Measurements from ENCODE around the gene NDUFA13. TPM values are rescaled to one million over a fixed set of nuclear protein-coding genes. Genes with fewer than 3 reads are reported as not detected.
A peak's percentile ranks its signal among the peaks of the same experiment; 100 is the strongest.

NDUFA13 gene
- total RNA-seq, 1 donor: 203 TPM

DNA sequence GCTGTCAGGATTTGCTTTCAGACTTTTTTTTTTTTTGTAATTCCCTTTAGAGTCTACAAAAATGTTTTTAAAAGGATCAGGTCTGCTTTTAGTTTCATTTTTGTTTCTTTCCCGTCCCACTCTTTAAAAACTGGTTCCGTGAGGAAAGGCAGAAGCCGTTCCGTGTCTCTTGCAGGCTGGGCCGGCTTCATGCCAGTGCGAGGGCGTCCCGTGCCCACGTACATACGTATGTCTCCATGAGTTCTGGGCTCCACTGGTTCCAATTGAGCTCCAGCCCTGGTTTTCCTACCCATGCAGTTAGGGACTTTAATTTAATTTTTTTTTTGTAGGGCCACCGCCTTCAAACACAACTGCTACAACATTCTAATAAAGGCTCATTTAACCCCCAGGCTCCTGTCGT lies 9.4 kb upstream of the NDUFA13 start:
- no peak for DNase-seq (ENCODE audit: low read depth in 2 of 3, low spot score in 2 of 3)

DNA sequence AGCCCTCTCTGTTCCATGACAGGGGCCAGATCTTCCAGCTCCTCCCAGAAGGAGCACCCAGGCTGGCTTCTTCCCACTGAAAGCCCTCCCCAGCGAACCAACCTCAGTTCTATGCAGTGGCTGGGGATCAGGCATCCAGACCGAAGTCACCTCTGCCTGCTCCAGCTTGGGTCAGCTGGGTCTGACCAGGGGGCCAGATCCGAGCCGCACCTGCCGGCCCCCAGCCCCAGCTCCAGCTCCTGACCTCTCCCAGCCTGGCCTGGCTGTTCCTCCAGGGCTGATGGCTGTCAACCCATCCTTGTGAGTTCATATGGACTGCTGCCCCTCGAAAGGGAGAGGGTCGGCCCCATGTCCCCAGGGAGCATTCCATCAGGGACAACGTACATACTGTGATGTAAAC lies 8.7 kb upstream of the NDUFA13 start:
- no peak for DNase-seq (ENCODE audit: low read depth in 2 of 3, low spot score in 2 of 3)

DNA sequence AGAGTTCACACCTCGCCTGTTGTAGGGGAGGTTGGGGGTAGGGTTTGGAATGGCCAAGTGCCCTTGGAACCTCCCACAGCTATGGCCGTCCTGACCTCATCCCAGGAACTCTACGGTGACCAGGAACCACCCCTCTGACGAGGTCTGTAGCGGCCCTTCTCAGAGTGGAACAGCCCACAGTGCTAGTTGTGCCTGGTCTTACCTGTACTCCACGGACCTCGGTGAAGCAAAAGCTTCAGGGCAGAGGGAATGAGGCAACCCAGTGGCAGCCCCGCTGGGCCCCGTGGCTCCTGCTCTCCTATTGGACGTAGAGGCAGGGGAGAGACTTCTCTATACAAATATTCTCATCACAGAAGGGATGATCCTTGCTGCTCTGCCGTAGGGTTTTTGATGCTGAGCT lies 7.8 kb upstream of the NDUFA13 start:
- no peak for DNase-seq (ENCODE audit: low read depth in 2 of 3, low spot score in 2 of 3)

DNA sequence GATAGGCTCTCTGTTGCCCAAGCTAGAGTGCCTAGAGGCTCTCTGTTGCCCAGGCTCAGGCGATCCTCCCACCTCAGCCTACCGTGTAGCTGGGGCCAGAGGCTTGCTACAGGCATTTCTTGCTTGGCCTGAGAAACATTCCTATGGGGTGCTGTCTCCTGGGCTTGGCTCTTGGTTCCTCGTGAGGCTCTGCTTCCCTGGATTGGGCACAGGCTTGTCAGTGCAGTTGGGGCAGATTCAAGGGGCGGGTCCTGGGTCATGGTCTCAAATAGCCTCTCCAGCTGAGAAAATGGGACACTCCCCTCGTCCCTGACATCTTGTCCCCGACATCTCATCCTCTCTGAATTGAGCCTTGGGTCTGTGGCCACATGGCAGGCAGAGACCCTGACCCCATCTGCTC lies 5.6 kb upstream of the NDUFA13 start:
- no peak for DNase-seq (ENCODE audit: low read depth in 2 of 3, low spot score in 2 of 3)

DNA sequence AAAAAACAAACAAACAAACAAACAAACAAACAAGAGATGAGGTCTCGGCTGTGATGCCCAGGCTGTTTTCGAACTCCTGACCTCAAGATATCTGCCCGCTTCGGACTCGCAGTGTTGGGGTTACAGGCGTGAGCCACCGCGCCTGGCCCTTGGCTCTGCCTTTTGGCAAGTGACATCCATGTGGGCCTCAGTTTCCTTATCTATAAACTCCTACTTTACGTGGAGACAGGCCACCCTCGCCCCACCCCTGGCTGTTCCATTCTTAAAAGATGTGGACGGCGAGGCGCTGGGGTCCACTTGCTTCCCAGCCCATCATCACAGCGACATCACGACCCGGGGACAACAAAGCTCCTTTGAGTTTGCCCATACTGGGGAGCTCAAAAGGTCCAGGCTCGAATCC lies 2.3 kb upstream of the NDUFA13 start:
- DNase-seq (ENCODE audit: low read depth in 2 of 3, low spot score in 2 of 3): no peak

DNA sequence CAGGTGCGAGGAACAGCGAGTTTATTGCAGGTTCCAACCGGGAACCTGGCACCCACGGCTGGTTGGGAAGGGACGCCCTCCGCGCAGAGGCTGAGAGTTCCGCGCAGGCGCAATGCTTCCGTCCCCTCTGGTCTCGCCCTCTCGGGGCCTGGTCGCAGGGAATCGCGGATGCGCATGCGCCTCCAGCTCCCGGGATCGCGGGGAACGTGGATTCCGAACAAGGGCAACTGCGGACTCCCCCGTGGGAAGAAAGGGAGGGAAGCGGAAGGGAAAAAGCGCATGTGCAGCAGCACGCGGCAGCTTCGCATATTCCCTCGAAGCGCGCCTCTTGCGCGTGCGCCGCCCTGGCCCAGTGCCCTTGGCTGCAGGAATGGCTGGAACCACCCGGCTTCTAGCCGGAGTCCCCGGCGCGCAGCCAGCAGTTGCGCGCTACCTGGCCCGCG lies 1.8 kb upstream of the NDUFA13 start:
- peak in 1 of 3 donors; percentile 33 for DNase-seq (ENCODE audit: low read depth in 2 of 3, low spot score in 2 of 3)

DNA sequence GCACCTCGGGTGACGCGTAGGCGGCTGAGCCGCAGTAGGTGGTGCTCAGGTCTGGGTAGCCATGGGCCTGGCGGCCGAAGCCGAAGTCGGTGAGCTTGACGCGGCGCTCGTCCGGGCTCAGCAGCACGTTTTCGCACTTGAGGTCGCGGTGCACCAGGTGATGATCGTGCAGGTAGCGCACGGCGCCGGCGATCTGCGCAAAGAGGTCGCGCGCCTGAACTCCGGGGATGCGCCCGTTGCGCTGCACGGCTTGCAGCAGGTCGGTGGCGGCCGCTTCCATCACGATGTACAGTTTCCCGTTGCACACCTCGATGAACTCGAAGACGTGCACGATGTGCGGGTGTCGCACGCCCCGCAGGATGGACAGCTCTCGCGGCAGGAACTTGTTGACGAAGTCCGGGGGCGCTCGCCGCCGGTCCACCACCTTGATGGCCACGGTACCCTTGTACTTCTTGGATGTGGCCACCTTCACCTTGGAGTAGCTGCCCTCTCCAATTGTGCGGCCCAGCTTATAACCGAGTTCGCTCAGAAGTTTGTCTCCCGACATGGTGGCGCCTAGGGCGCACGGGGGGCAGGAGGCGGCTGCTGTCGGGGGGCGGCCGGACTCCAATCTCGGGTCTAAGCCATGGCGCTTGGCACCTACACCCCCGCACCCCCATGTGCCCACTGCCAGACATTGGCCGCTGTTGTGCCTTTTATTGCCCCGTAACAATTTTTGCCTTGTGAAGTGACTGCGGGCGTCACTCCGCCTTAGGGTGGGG lies 964 bp upstream of the NDUFA13 start, which contains the start of gene TSSK6:
TSSK6 (minus strand) TSS at position 668 of the 761 bp plus-strand sequence; CDS start at position 547, 121 bp downstream.
- no peak for DNase-seq (ENCODE audit: low read depth in 2 of 3, low spot score in 2 of 3)

DNA sequence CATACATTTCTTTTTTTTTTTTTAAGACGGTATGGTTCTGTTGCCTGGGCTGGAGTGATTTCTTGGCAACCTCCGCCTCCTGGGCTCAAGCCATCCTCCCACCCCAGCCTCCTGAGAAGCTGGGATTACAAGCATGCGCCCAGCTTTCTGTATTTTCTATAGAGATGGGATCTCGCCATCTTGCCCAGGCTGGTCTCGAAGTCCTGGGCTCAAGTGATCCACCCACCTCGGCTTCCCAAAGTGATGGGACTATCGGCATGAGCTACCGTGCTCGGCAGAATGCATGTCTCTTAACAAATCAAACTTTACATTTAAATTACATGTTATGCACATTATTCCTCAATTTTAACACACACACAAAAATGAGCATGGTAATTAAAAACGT lies 1.2 kb downstream of the NDUFA13 start:
- no peak for DNase-seq (ENCODE audit: low read depth in 2 of 3, low spot score in 2 of 3)

DNA sequence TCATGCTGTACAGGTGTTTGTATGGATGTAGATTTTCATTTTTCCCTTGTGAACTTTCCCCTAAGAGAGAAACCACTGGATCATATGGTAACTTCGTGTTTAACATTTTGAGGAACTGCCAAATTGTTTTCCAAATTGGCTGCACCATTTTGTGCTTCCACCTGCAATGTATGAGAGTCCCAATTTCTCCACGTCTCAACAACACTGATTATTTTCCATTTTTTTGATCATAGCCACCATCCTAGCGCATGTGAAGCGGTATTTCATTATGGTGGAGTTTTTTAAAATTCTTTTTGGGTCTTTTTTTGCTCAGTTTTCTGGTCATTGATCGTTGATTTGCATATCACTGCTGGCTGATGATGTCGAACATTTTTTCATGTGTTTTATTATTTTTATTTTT lies 5.0 kb downstream of the NDUFA13 start:
- DNase-seq (ENCODE audit: low read depth in 2 of 3, low spot score in 2 of 3): no peak

DNA sequence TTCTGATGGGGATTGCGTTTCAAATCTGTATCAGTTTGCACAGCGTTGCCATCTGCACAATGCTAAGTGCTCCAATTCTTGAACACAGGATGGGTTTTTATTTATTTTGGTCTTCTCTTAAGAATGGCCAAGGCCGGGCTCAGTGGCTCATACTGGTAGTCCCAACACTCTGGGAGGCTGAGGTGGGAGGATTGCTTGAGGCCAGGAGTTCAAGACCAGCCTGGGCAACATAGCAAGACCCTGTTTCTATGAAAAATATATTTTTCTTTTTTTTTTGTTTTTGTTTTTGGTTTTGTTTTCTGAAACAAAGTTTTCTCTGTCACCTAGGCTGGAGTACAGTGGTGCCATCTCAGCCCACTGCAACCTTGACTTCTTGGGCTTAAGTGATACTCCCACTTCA lies 7.2 kb downstream of the NDUFA13 start:
- DNase-seq (ENCODE audit: low read depth in 2 of 3, low spot score in 2 of 3): no peak

DNA sequence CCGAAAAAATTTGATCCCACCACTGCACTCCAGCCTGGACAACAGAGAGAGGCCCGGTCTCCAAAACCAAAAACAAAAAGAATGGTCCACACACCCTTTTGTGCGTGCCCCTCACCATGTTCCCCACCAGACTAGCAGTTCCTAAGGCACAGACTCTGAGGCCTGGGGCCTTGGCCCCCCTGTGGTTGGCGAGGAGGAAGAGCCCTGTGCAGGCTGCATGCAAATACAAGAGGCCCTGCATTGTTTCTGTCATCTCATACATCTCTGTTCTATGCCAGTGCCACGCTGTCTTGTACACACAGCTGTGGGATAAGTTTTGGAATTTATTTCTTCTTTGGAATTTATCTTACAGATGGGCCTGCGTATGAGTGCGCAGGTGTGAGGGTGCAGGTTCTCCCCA lies 8.0 kb downstream of the NDUFA13 start:
- DNase-seq (ENCODE audit: low read depth in 2 of 3, low spot score in 2 of 3): no peak

DNA sequence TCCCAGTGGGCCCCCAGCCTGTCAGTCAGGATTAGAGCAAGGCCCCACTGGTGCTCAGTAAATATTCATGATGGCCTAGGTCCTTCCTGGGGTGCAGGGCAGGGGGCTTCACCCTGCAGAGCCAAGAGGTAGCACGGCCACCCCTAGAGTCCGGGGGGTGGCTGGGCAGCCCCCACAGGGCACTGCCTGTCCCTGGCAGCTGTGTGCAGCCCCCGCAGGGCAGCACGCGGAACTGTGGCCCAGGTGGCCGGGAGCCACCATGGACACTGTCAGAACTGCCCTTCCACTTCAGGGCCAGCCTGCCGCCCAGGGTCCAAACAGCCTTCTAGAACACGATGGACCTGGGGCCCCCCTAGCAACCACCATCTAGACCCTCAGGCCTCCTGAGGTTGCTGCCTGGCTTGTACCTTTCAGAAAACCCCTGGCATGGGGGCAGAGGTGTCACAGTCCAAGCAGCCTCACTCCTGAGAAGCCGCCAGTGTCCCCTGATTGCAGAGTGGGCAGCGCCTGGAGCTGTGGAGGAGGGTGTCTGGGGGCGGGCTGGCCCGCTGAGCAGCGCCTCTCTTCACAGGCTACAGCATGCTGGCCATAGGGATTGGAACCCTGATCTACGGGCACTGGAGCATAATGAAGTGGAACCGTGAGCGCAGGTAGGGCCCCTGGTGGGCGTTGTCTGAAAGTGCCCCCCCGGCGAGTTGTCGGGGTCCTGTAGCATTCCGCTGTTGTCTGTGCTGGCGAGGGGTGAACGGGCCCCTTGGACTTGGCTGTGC lies 9.8 kb downstream of the NDUFA13 start:
- no peak for DNase-seq (ENCODE audit: low read depth in 2 of 3, low spot score in 2 of 3)

DNA sequence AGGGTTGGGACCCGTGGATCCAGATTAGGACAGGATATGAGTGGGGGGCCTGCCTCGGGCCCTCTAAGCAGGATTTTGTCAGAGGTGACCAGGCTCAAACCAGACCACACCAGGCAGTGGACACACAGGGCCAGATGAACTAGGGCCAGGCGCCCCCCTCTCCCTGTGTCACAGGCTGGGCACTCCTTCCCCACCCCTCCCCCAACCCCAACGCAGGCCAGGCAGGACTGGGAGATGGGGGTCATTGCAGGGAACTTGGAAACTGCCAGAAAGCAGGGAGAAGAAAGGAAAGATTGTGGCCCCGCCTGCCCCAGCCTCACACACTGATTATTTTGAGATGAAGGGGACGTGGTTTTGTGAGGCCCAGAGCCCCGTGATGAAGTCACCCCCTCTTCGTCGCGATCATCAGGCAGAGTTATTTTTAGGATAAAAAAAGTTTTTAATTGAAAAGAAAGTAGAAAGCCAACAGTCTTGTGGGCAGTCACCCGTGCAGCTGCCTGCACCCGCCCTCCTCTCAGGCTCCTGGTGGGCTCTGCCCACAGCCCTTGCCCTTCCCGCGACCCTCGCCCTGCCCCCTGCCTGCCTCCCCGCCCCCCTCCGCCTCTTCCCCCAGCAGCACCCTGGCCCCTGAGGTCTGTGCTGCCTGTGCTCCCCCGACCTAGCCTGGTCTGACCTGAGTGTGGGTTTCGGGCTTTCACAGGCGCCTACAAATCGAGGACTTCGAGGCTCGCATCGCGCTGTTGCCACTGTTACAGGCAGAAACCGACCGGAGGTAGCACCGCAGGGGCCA lies 10.8 kb downstream of the NDUFA13 start:
- no peak for DNase-seq (ENCODE audit: low read depth in 2 of 3, low spot score in 2 of 3)

DNA sequence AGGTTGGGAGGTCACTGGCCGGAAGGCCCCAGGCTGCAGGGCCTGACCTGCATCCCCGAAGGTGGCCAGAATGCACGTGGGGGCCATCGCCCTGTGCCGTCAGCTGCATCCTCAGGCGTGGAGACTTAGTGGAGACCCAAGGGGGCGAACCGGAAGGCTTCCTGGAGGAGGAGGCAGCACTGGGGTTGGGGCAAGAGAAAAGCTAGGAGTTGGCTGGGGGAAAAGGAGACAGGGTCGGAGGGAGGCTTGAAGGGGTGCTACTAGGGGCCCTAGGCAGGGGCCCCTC lies 11.3 kb downstream of the NDUFA13 start:
- DNase-seq (ENCODE audit: low read depth in 2 of 3, low spot score in 2 of 3): no peak

DNA sequence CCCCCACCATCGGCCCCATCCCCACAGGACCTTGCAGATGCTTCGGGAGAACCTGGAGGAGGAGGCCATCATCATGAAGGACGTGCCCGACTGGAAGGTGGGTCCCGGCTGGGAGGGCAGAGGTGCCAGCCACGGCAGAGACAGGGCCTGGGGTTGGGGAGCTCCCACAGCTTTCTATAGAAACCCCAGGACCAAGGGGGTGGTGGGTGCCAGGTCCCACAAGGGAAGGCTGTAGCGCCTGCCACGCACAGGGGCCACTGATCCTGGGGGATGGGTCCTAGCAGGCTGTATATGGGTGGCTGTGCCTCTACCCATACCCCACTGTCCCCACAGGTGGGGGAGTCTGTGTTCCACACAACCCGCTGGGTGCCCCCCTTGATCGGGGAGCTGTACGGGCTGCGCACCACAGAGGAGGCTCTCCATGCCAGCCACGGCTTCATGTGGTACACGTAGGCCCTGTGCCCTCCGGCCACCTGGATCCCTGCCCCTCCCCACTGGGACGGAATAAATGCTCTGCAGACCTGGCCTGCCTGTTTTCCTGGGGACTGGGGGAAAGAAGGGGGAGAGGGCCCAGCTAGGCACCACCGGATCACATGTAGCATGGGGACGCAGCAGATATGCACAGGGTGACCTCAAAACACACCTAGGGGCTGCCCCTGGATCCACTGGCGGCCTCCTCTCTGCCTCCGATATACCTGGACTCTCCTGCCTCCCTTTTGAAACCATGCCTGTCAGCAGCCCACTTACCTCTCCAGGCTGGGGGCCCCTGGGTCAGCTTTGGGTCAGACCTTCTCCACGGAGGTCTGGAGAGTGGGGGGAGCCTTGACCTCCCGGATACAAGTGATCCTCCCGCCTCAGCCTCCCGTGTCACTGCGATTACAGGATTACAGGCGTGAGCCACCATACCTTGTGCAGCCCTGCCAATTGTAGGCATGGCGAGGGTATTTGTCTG lies 11.9 kb downstream of the NDUFA13 start:
- DNase-seq (ENCODE audit: low read depth in 2 of 3, low spot score in 2 of 3): no peak

DNA sequence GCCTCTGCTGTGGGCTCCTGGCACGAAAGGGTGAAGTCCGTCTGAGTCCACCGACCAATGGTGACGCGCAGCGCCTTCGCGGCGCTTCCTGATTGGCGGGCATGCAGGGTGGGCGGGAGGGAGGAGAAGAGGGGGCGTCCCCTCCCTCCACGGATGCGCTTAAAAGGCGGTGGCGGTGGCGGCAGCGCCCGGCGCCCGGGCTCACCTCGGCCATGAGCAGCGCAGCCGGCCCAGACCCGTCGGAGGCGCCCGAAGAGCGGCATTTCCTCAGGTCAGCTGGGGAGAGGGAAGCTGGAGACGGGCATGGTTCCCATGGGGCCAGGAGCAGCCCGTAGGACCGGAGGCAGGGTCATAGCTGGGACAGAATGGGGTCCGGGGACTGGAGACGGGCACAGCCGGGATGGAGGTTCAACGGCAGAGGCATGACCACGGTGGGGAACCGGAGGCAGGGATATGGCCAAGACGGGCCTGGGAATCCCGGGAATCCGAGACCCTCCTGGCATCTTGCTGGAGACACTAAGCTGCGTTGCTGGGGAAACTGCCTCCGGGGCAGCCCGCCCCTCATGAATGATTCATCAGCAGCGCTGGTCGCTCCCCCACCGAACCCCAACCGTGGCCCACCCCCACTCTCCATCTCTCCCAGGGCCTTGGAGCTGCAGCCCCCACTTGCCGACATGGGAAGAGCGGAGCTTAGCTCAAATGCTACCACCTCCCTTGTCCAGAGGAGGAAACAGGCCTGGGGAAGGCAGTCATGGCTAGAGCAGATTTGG lies 12.9 kb downstream of the NDUFA13 start, which contains the start of gene YJEFN3:
YJEFN3 (plus strand) TSS at position 191 of the 770 bp plus-strand sequence; CDS start at position 213, 22 bp downstream.
- no peak for DNase-seq (ENCODE audit: low read depth in 2 of 3, low spot score in 2 of 3)

DNA sequence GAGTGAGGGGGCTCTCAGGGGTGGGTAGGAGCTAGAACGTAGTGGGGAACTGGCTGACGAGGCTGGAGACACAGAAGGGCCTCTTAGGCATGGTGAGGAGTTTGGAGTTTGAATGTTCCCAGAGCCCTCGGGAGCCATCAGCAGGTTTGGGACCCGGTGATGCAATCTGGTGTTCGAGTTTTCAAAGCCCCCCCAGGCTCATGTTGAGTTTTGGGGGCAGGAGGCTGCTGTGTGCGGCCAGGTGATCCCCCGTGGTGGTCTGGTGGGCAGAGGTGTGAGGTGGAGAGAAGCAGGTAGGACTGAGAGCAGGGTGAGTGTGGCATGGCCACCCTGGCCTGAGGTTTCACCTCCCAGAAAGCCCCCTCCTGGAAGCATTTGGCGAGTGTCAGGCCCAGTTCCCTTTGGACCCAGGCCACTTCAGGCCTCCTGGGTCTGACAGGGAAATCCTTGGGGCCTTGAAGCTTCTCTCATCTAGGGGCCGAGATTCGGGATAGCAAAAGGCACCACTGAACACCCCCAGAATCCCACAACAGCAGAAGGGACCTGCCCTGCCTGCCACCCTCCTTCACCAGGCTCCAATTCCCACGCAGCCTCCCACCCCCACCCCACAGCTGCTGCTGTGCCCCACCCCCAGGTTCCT lies 13.9 kb downstream of the NDUFA13 start:
- no peak for DNase-seq (ENCODE audit: low read depth in 2 of 3, low spot score in 2 of 3)

DNA sequence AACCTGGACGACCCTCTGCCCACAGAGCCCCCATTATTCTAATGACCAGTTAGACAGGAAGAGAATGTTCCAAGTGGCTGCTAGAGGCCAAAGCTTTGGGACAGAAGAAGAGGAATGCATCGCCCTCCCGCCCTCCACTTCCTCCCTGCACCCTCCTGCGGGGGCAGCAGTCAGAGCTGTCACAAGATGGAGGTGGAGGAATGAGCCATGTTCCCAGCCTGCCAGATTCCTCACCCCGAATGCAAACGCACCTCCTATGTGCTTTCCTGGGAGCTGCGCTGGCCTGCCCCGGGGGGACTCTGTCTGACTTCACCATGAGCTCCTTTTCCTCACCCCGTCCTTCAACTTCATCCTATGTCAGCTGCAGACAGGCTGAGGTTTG lies 14.4 kb downstream of the NDUFA13 start:
- no peak for DNase-seq (ENCODE audit: low read depth in 2 of 3, low spot score in 2 of 3)

DNA sequence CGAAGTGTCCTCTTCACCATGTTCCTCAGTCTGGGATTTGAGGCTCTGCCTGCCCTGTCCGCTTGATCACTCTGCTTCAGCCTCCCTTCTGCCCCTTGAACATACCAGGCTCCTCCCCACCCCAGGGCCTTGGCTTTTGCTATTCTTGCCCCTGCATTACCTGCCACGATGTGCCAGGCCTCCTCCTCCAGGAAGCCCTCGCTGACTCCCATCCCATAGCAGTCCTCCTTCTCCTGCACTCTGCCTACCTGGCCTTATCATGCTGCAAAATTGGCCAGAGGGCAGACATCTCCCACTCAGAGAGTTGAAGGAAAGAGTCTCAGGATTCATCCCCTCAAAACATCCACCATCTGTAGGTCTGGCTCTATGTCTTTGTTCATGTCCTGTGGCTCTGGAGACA lies 14.9 kb downstream of the NDUFA13 start:
- no peak for DNase-seq (ENCODE audit: low read depth in 2 of 3, low spot score in 2 of 3)
